Dermis blood vessel endothelial cell (primary cell): ENCODE results near the gene FBXL14. TPM values are rescaled to one million over a fixed set of nuclear protein-coding genes. Genes with fewer than 3 reads are reported as not detected.
A peak's percentile ranks its signal among the peaks of the same experiment; 100 is the strongest.
"Not testable (repeated sequence)": the region's sequence is repeated elsewhere in the genome, so short reads cannot be mapped to it uniquely, and the experiment has no call there.

ENCODE experiments used
- DNase-seq: peaks from one replicate; pipeline ENCODE4 v3.0.0; 2010
- total RNA-seq: library from RNA; depleted of rRNA; stranded (reverse); fragments of >200 nt; gene quantifications from 2 replicates; pipeline ENCODE4 v1.2.3, GENCODE V29; 2014

Gene FBXL14
- total RNA-seq, 1 donor from 2014 or later, result 17.4 TPM

DNA sequence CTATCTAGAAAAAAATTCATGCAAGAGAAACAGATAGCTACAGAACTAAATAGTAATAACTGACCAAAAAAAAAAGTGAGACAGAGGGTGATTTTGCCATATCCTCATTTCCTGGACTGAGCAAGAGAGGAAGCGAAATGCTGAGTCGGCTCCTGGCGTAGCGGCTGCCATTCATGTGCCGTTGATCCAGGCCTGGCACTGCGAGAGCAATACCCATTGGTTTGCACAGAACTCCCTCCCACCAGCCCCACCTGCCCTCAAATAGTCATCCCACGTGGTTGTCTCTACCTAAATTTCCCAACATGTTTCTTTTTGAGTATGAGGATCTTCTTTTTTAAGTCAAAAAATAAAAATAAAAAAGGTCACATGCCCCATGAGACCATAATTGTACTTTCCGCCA is 25.2 kb upstream of the FBXL14 start:
- peak; percentile 82 for DNase-seq

DNA sequence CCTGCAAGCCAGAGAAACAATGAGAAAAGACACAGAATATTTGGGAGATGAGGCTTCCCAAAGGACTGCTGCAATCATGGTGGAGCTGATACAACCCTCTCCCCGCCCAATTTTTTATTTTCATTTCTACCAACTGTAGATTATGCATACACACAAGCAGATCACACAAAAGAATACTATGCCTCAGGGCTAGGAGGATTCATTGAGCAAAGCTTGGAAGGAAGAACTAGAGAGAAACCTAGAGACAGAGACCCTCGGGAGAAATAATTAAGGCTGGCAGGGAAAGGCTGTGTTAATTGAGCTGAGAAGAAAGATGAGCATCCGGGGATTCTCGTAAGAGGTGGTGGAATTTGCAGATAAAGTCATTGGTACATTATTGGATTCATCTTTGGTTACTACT is 24.8 kb upstream of the FBXL14 start:
- no peak for DNase-seq

DNA sequence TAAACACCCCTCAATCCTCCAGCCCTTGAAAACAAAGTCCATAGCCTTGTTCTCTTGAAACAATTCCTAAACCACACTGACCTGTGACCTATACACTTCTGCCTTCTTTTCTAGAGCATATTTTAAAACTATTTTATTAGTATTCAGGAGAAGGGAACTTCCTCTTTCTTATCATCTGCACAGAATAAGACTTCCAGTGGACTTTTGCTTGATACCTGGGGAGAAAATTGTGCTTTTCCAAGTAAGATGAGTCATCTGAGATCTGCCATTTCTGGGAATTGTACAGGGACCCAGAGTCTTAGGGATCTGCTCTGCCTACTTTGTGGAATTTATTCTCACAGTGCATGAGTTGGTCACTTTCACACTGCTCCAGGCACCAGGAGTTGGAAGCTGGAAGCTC is 24.1 kb upstream of the FBXL14 start:
- peak; percentile 44 for DNase-seq

DNA sequence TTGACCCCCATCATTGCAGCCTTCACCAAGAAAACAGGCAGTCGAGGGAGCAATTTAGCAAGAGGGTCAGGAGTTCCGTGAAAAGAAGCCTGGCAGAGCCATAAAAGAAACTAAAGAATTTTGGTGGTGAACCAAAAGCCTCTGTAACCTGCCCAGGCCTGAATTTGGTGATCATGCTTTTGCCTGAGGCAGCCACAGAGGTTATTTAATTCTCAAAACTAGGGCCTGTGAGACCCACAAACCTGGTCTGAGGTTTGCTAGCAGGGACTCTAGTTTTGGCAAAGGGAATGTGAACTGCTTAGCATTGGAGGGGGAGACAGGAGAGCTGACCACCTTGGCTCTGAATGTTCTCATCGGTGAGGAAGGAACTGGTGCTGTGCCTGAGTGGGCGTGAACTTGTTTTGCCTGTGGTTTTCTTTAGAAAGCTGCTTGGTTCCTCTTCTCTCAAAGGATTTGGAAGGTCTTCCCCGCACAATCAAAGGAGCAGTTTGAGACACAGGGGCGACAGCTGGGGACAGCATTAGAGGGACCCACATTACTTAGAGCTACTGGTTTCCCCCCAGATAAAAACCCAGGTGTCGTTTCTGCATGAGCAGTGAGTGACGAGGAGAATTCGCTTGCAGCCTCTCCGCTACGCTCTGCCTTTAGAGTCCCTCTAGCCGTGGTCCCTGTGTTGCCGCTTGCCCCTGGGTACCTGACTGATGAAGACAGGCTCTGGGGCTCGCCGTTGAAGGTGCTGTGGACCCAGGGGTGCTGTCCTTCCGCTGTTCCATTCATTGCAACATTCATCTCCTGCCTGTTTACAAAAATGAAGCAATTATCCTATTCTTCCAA is 22.1 kb upstream of the FBXL14 start:
- no peak for DNase-seq

DNA sequence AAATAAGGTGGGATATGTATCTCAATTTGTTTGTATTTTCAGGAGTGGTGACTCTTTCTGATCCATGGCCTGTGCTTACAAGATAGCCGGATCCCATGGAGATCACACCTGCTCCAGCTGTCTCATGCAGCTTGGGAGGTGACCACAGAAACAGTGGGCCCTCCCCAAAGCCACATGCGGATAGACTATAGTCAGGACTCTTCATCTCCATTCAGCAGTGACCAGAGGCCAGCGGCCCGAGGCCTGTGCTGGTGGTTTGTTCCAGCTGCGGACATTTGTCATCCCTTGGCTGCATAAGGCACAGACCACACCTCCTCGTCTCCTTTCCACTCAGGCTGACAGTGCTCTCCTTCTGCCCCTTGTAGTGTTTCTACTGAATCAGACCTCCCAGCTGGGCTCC is 20.0 kb upstream of the FBXL14 start:
- no peak for DNase-seq

DNA sequence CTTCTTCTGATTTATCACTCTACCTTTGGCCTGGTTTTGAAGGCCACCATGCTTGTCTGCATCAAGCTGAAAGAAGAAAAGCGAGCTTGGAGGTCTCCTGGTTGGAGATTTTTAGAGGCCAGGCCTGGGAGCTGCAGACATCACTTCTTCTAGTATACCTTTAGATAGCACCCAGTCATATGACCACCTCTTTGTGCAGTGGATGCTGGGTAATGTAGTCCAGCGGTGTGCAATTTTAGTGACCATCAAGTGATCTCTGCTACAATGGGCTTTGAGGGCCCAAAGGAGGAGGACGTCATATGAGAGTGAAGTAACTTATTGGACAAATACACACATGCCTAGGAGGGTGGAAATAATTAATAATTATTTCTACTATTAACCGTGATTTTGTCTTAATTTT is 19.5 kb upstream of the FBXL14 start:
- DNase-seq, result no peak

DNA sequence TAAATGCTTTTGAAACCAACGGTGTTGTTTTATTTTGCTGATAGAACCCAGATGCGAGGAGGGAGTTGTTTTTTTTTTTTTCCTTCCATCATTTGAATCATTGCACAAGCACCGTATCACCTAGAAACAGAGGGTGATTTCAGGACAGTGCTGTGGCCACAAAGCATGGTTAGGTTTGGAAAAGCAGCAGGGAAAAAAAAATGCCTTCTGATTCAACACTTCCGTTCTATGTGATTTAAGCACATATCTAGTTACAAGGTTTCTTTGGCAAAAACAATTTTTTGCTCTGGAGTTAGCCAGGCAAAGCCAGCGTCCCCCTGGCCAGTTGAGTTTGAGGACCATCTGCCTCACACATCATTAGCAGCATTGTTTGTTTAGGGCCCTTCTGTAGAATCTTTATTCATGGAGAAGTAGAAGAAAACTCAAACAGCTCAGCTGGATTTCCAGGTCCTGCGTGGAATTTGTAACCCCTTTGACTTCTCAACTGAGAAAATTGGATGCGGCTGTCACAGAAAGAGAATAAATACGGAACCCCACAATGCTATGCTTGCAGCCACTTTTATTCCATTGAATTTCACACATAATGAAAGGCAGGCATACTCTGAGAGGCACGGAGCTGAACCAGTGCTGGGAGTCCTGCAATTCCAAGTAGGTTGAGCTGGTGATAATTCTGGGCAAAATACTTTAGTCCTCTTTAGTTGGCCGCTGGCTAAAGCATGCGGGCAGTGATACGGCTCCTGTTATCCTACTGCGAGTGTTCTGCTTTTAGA is 17.6 kb upstream of the FBXL14 start:
- peak; percentile 14 for DNase-seq

DNA sequence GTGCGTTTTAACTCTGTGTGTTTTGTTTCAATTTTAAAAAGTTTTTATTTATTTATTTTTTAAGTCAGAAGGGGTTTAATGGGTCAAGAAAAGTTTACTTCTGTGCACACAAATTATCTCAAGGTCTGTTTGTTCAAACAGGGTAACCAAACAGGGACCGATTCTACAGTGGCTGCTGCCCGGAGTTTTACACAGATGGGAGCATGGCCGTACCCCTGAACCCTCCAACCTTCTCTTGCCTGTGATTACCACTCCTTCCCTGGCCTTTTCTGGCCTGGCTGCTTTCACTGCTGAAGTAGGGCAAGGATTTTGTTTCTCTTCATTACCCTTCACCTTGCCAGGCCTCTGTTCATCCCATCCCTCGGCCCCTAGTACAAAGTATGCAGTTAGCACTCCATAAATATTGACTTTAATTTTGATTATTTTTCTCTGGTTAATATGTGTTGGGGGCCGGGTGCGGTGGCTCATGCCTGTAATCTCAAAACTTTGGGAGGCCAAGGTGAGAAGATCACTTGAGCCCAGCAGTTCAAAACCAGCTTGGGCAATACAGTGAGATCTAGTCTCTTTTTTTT is 15.8 kb upstream of the FBXL14 start:
- no peak for DNase-seq

DNA sequence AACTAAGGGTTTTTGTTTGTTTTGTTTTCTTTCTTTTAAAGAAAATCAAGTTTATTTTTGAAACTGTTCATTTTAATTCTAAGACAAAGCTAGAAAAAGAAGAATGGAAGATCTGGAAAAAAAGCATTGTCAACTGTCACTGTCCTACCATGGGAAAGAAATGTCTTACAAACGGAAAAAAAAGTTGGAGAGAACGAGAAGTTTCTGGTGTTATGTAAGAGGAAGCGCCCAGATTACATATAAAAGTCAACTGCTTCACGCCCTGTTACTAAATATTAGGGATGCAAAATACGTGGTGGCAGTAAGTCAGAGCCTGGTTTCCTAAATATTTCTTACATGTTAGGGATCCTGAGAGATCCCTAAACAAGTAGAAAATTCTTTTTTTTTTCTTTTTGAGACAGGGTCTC is 14.3 kb upstream of the FBXL14 start:
- no peak for DNase-seq

DNA sequence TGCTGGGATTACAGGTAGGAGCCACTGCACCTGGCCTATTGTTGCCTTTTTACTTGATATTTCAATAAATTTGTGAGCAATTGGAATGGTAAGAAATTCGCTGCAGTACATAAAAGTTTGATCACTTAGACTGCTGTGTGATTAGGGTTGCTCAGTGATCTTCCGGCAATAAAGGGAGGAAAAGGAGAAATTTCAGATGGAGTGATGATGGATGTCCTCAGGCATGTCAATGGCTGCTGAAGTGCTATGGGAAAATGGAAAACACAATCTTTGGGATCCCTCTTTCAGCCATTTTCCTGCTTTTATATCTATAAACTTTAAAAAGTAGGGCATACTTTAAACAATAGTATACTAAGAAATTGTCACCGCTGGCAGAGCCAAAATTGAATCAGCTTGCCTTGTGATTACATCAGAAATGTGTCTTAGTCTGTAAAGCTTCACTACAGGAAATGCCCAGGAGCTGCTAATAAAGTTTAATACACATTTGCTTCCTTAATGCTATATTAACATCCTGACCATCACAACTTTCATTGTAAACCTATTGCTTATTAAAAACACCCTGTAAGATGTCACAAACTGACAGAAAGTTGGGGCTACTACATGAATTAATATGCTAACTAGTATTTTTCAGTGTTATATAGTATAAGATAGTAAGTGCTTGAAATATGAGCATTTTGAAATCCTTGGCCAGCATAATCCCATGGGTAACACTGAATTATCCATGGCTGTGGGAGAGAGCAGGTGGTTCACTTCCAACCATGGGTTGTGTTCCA is 13.7 kb upstream of the FBXL14 start:
- peak; percentile 36 for DNase-seq

DNA sequence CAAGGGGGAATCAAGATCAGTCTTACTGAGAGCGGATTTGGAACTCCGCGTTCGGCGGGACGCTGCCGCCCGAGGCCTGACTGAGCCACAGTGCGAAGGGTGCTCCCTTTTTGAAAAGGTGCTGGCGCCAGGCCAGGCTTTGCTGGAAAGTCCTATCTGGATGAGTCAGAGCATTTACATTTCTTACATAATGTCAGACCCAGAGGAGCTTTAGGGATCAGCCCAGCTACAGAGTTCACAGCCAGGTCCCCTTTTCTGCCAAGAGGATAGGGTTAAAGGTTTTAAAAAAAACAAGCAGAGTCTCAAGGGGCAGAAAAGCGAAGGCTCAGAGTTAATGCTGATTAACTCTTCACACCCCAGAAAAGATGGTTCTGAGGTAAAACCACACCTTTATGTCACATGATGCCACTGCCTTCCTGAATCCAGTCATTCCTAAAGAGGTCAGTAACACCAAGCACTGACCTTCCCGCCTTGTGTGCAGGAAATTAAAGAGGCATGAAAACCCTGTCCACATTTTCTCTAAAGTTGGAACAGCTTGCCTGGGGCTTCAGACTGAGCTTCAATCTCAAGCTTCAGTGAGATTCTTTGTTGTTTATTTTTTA is 11.7 kb upstream of the FBXL14 start:
- DNase-seq, result peak; percentile 63

DNA sequence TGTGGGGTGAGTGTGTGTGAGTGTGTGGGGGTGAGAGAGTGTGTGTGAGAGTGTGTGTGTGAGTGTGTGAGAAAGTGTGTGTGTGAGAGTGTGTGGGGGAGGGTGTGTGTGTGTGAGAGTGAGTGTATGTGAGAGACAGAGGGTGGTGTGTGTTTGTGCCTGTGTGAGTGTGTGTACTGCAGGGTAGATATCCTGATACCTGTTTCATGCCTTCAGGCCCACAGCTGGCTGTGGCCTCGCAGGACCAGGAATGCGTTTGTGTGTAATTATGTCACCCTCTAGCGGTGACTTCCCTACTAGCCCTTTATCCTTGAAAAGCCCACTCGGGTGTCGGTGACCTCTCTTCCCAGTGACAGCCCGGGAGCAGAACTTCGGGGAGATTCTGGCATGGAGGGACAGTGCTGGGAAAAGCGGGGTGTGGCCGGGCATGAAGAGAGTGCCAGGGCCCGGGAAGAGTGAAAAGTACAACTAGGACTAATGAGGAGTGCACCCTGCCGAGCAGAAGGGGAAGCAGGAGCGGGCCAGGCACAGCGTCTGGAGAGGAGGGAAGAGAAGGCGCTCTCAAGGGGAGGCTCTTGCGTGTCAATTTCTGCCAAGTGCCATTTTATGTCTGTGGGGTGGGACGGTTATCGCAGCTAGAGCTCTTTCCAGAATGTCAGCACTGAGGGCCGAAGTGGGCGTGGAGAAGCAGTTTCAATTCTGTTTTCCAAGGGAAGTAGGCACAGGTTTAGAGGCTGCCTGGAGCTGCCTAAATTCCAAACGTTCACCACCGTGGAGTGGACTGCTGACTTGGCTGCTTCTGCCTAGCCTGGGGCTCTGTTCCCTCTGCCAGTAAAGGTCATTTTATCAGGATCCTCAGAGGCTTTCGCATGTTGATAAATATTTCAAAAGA is 11.0 kb upstream of the FBXL14 start:
- peak; percentile 89 for DNase-seq

DNA sequence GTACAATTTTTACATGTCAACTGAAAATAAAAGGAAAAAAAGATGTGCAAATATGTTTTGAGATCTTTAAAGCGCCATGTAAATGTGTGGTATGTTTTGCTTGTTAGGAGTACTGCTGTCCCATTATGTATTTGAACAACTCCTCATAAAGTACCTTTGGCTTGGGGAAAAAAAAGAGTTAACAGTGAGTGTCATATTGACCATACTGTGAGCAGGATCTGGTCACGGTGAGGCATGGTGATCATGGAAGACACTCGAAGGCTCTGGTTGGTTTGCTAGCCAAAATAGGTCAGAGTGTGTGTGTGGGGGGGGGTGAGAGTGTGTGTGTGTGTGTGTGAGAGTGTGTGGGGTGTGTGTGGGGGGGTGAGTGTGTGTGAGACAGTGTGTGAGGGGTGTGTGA is 10.1 kb upstream of the FBXL14 start:
- DNase-seq, result no peak

DNA sequence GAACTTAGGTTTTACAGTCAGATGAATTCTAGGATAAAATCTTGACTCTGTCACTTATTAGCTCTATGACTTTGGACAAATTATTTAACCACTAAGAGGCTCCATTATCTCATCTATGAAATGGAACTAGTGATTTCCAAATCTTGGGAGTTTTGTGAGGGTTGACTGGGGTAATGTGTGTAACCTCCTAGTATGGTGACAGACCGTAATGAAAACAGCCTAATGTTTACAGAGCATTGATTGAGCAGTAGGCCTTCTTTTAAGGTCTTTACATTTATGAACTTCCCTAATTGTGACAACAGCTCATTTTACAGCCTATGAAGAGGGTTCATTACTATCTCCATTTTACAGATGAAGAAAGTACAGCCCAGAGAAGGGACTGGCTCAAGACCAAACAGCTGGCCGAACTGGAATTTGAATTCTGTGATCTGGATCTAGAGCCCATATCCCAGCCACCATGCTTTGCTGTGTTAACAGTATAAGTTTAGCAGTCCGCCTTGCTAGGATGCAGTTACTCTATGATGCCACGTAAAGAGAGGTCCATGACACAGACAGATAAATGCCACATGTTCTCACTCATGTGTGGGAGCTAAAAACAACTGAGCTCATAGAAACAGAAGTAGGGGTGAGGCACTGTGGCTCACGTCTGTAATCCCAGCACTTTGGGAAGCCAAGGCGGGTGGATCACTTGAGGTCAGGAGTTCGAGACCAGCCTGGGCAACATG is 9.1 kb upstream of the FBXL14 start:
- no peak for DNase-seq

DNA sequence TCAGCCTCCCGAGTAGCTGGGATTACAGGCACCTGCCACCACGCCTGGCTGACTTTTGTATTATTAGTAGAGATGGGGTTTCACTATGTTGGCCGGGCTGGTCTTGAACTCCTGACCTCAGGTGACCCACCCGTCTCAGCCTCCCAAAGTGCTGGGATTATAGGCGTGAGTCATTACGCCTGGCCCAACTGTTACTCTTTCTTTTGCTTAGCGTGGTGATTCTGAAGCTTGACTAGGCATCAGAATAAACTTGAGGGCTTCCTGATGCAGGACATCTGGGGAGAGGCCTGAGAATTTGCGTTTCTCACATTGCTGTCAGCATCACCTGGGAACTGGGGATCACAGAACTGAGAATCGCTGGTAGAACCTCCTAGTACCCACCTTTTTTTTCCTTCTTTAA is 8.3 kb upstream of the FBXL14 start:
- DNase-seq, result not testable (repeated sequence)

DNA sequence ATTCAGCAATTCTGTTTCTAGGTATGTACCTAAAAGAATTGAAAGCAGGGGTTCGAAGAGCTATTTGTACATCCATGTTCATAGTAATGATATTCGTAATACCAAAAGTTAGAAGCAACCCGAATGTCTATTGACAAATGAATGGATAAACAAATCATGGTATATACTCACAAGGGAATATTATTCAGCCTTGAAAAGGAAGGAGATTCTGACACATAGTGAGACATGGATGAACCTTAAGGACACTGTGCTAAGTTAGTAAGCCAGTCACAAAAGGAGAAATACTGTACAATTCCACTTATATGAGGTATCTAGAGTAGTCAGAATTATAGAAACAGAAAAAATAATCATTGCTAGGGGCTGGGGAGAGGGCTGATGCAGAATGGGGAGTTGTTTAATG is 4.4 kb upstream of the FBXL14 start:
- DNase-seq, result no peak

DNA sequence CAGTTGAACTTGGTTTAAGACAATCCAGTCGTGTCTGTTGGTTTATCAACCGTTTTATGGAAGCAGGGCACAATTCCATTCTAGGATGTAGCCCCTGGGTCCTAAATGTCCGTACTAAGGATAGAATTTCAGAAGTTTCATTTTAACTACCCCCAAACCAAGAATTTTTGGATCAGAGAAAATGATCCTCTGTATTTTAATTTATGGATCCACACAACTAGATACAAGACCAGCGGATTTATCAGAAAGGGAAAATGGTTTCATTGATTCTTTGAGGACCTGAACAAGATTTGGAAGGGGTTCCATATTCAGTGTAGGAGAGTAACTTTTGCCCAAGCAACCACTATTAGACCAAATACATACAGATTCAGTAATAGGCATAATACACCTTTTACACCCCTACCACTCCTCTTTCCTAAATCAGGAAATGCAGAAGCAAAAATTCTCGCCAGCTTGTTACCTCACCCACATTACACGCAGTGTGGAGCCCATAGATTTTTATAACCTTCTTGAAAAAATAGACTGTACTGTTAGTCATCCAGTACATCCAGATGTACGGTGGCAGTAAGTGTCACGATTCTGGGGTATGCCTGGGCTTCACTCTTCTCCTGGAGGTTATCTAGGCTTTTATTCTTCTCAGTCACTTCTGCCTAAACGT is 1.4 kb upstream of the FBXL14 start:
- no peak for DNase-seq

DNA sequence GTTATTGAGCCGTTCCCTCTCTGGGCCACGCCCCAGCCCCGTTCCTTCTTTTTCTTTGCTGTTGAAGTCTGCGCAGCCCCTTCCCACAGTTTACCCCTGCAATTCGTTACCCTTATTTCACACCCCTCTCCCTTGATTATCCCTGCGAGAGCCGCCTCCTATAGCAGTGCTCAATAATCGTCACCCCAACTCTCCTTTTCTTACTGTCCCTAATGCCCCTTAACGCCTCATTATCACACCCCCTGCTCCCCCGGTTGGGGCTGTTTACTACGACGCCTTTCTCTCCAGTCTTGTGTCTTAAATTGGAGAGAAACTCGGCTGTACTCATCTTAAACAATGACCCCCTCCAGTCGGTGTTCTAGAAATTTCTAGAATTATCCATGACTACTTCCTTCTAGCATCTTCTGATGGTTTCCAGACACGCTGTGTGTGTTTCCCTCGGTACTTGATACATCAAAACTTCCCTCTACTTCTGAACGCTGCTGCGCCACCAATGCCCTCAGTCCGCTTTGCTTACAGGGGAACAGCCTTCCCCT is 713 bp upstream of the FBXL14 start:
- no peak for DNase-seq

DNA sequence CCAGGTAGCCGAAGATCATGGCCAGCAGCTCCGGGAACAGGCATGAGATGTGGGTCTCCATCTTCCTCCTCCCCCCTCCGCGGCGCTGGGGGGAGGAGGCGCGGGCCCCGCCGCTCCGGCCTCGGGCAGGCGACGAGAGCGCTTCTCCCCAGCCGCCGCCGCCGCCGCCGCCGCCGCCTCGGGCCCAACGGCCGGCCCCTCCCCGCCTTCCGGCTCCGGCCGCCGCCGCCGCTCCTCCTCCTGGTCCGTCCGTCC is 448 bp downstream of the FBXL14 start:
- no peak for DNase-seq
